Smooth muscle cell (in vitro differentiated cells): ENCODE measurements around the gene HTRA3. TPM values are rescaled to one million over a fixed set of nuclear protein-coding genes. Genes with fewer than 3 reads are reported as not detected.

Experiments used
- DNase-seq: peaks from one replicate; lab custom pipeline; 2025; ENCODE audit not compliant: unreplicated experiment; lab: John Stamatoyannopoulos, UW
- H2AFZ ChIP-seq: fragments of 200-600 bp; sonication (generic); 2 replicates; pipeline ENCODE4 v1.6.0; 2016; ENCODE audit warnings: antibody characterized with exemption, low read depth, mild to moderate bottlenecking
- H3F3A ChIP-seq: fragments of 200-600 bp; sonication (generic); 2 replicates; pipeline ENCODE4 v1.6.0; 2017; ENCODE audit warnings: antibody characterized with exemption, low read depth
- H3K27ac ChIP-seq: fragments of 200-600 bp; sonication (generic); 2 replicates; pipeline ENCODE4 v1.5.1; 2016; ENCODE audit warnings: low read depth, mild to moderate bottlenecking
- H3K27me3 ChIP-seq: fragments of 200-600 bp; sonication (generic); 2 replicates; pipeline ENCODE4 v1.6.1; 2016; ENCODE audit warnings: low read depth, mild to moderate bottlenecking
- H3K36me3 ChIP-seq: fragments of 200-600 bp; sonication (generic); 2 replicates; pipeline ENCODE4 v1.5.1; 2016; ENCODE audit warnings: low read depth
- H3K4me1 ChIP-seq: fragments of 200-600 bp; sonication (generic); 2 replicates; pipeline ENCODE4 v1.5.1; 2016; ENCODE audit warnings: low read depth
- H3K4me2 ChIP-seq: fragments of 200-600 bp; sonication (generic); 2 replicates; pipeline ENCODE4 v1.6.0; 2016; ENCODE audit warnings: mild to moderate bottlenecking
- H3K4me3 ChIP-seq: fragments of 200-600 bp; sonication (generic); 2 replicates; pipeline ENCODE4 v1.5.1; 2016; ENCODE audit warnings: mild to moderate bottlenecking
- H3K79me2 ChIP-seq: fragments of 200-600 bp; sonication (generic); 2 replicates; pipeline ENCODE4 v1.6.0; 2016; ENCODE audit warnings: low read depth, mild to moderate bottlenecking
- H3K9ac ChIP-seq: fragments of 200-600 bp; sonication (generic); 2 replicates; pipeline ENCODE4 v1.6.0; 2016; ENCODE audit warnings: low read depth
- H3K9me3 ChIP-seq: fragments of 200-600 bp; sonication (generic); replicated peaks from 2 replicates; pipeline ENCODE4 v1.5.1; 2016; ENCODE audit warnings: low read depth
- H4K20me1 ChIP-seq: fragments of 200-600 bp; sonication (generic); 2 replicates; pipeline ENCODE4 v1.6.0; 2016; ENCODE audit warnings: low read depth
- WGBS: methylation state at CpG from one replicate; pipeline ENCODE4 v1.1.7; 2016; ENCODE audit warnings: low lambda C conversion rate; 5-methylcytosine and 5-hydroxymethylcytosine counted together
- polyA plus RNA-seq: library from polyadenylated mRNA; unstranded; fragments of >200 nt; fragmentation: Nextera tagmentation; extraction: Ambion mirVana; gene quantifications from 2 replicates; pipeline ENCODE4 v1.2.1, GENCODE V29; 2016
- total RNA-seq: library from RNA; depleted of rRNA; stranded (reverse); fragments of >200 nt; gene quantifications from 2 replicates; pipeline ENCODE4 v1.2.3, GENCODE V29; 2014
- TF ChIP-seq, protein P1 (sequence below): fragments of 200-600 bp; sonication (generic); IDR thresholded peaks from 2 replicates; pipeline ENCODE4 v1.5.1; 2017; ENCODE audit warnings: borderline replicate concordance, mild to moderate bottlenecking, antibody characterized with exemption; ENCODE audit not compliant: insufficient read depth, poor library complexity, severe bottlenecking

Gene HTRA3
- total and polyA plus RNA-seq, 2 experiments from 2014 or later, result 77.7 to 227 TPM

DNA sequence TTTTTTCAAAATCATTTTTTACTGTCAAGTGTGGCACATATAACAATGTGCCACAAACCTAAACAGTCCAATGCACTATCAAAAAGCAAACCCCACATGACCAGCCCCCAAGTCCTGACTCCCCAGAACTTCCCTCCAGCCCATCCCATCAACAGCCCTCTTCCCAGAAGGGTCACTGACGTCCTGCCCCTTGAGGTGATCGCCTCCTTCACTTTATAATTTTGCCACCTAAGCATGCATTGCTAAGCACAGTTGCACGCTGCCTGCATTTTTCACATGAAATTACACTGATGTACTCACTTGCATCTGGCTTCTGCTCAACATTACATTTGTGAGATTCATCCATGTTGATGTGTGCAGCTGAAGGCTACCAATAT is 42.5 kb downstream of the HTRA3 start:
- Histone ChIP-seq H3K4me1 (peaks cover 5% of the 10 kb centered on the region), H3K27ac (no peak overlapping the region), H2AFZ (no peak overlapping the region), H3K4me3 (no peak overlapping the region), H3K79me2 (no peaks in the 10 kb centered on the region), H3K27me3 (no peaks in the 10 kb centered on the region), H3K36me3 (no peaks in the 10 kb centered on the region), H3K4me2 (no peak overlapping the region), H3K9me3 (no peaks in the 10 kb centered on the region), H4K20me1 (no peaks in the 10 kb centered on the region), H3K9ac (no peak overlapping the region), H3F3A (peaks cover 3% of the 10 kb centered on the region)
- TF ChIP-seq, protein P1, sequence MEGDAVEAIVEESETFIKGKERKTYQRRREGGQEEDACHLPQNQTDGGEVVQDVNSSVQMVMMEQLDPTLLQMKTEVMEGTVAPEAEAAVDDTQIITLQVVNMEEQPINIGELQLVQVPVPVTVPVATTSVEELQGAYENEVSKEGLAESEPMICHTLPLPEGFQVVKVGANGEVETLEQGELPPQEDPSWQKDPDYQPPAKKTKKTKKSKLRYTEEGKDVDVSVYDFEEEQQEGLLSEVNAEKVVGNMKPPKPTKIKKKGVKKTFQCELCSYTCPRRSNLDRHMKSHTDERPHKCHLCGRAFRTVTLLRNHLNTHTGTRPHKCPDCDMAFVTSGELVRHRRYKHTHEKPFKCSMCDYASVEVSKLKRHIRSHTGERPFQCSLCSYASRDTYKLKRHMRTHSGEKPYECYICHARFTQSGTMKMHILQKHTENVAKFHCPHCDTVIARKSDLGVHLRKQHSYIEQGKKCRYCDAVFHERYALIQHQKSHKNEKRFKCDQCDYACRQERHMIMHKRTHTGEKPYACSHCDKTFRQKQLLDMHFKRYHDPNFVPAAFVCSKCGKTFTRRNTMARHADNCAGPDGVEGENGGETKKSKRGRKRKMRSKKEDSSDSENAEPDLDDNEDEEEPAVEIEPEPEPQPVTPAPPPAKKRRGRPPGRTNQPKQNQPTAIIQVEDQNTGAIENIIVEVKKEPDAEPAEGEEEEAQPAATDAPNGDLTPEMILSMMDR, result no peak
- 100% methylated on average over 3 of the region's 3 CpGs for WGBS
- no peak for DNase-seq

DNA sequence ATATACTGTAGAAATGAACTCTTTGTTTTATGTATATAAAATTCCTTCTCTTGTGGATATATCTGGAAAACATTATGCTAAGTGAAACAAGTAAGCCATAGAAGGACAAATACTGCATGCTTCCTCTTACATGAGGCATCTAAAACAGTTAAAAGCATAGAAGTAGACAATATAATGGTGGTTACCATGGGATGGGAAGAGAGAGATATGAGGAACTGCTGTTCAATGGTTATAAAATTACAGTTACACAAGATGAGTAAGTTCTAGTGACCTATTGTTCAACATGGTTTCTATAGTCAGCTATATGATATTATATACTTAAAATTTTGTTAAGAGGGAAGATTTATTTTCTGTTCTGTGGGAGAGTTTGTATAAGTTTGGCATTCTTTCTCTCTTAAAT is 43.4 kb downstream of the HTRA3 start:
- Histone ChIP-seq H3K79me2 (no peaks in the 10 kb centered on the region), H3K9ac (no peak overlapping the region), H3K4me2 (no peak overlapping the region), H3K27me3 (no peaks in the 10 kb centered on the region), H3F3A (peaks cover 3% of the 10 kb centered on the region), H3K9me3 (no peaks in the 10 kb centered on the region), H3K4me1 (peaks cover 5% of the 10 kb centered on the region), H2AFZ (no peak overlapping the region), H3K36me3 (no peaks in the 10 kb centered on the region), H4K20me1 (no peaks in the 10 kb centered on the region), H3K27ac (no peak overlapping the region), H3K4me3 (no peak overlapping the region)
- TF ChIP-seq, protein P1, result no peak
- no peak for DNase-seq

DNA sequence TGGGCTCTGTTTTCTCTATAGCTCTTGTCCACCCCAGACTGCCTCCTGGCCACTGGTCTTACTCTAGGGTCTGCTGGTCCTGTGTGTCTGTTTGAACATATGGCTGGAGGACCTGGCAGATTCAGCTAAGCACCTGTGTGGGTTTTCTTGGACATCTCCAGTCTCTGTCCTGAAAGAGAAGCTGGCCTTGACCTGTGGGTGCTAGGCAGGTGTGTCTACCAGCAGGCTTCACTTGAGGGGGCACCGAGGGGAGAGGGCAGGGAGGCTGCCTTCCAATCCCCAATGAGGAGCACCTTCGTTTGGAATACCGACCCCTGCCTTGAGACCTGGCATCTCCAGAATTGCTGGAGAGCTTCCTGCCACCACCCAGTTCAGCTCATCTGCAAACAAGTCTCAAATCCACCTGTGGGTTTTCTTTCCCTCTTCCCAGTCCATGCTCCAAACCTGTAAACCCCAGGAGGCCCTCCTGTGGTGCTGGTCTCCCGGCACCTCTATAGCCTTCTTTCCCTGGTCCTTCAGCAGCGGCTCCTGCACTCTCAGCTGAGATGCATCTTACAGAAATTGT is 45.2 kb downstream of the HTRA3 start:
- Histone ChIP-seq H3K36me3 (no peaks in the 10 kb centered on the region), H3K4me1 (peaks cover 5% of the 10 kb centered on the region), H3K27me3 (no peaks in the 10 kb centered on the region), H2AFZ (no peak overlapping the region), H4K20me1 (no peaks in the 10 kb centered on the region), H3K4me3 (no peak overlapping the region), H3K4me2 (no peak overlapping the region), H3K9me3 (no peaks in the 10 kb centered on the region), H3K9ac (no peak overlapping the region), H3K79me2 (no peaks in the 10 kb centered on the region), H3F3A (peaks cover 3% of the 10 kb centered on the region), H3K27ac (no peak overlapping the region)
- TF ChIP-seq, protein P1, result no peak
- no peak for DNase-seq
- 90% methylated on average over 5 of the region's 5 CpGs for WGBS
